Measurements from ENCODE around the gene OR8A1.

The OR8A1 gene

GRCh38 chr11:124541204-124541603 lies 28.6 kb upstream of the OR8A1 start:
- H3K4me3 ChIP-seq, result no peak overlapping the region
- H3K27ac ChIP-seq, result no peak overlapping the region
- DNase-seq (ENCODE audit: low spot score), result no peak
- TF ChIP-seq CTCF (IDR thresholded peaks at IDR 0.05), result no peak

- DNase-seq (ENCODE audit: low spot score), result no peak
- no peak for TF ChIP-seq CTCF (IDR thresholded peaks at IDR 0.05)
- no peak overlapping the region for H3K4me3 ChIP-seq
- H3K27ac ChIP-seq, result no peak overlapping the region
Observed at GRCh38 chr11:124543145-124543544, 26.7 kb upstream of the OR8A1 start.

- no peak for DNase-seq (ENCODE audit: low spot score)
- H3K4me3 ChIP-seq, result no peak within 1 kb of the TSS
- TF ChIP-seq CTCF (IDR thresholded peaks at IDR 0.05), result no peak
- H3K27ac ChIP-seq, result no peak within 1 kb of the TSS
Observed at GRCh38 chr11:124543554-124543953, 26.2 kb upstream of the OR8A1 start, which contains the start of gene OR8B12. OR8B12 (minus strand) TSS chr11:124543654; CDS start chr11:124543654, 0 bp downstream.

- TF ChIP-seq CTCF (IDR thresholded peaks at IDR 0.05), result no peak
- H3K4me3 ChIP-seq, result no peak overlapping the region
- no peak for DNase-seq (ENCODE audit: low spot score)
Observed at GRCh38 chr11:124551189-124551588, 18.6 kb upstream of the OR8A1 start.

GRCh38 chr11:124551987-124552386 lies 17.8 kb upstream of the OR8A1 start:
- no peak for DNase-seq (ENCODE audit: low spot score)
- H3K27ac ChIP-seq, result no peak overlapping the region
- no peak overlapping the region for H3K4me3 ChIP-seq
- TF ChIP-seq CTCF (IDR thresholded peaks at IDR 0.05), result no peak

More at GRCh38 chr11:124551189-124551588, 18.6 kb upstream of the OR8A1 start:
- no peak overlapping the region for H3K27ac ChIP-seq

GRCh38 chr11:124556828-124557227 lies 13.0 kb upstream of the OR8A1 start:
- no peak for TF ChIP-seq CTCF (IDR thresholded peaks at IDR 0.05)
- no peak for DNase-seq (ENCODE audit: low spot score)
- H3K4me3 ChIP-seq, result no peak overlapping the region
- H3K27ac ChIP-seq, result no peak overlapping the region

GRCh38 chr11:124570160-124570559 lies 363 bp downstream of the OR8A1 start:
- no peak overlapping the region for H3K27ac ChIP-seq
- TF ChIP-seq CTCF (IDR thresholded peaks at IDR 0.05), result no peak
- H3K4me3 ChIP-seq, result no peak overlapping the region
- DNase-seq (ENCODE audit: low spot score), result no peak
